ENCODE results near the gene SLC9A3.

Gene SLC9A3

DNA sequence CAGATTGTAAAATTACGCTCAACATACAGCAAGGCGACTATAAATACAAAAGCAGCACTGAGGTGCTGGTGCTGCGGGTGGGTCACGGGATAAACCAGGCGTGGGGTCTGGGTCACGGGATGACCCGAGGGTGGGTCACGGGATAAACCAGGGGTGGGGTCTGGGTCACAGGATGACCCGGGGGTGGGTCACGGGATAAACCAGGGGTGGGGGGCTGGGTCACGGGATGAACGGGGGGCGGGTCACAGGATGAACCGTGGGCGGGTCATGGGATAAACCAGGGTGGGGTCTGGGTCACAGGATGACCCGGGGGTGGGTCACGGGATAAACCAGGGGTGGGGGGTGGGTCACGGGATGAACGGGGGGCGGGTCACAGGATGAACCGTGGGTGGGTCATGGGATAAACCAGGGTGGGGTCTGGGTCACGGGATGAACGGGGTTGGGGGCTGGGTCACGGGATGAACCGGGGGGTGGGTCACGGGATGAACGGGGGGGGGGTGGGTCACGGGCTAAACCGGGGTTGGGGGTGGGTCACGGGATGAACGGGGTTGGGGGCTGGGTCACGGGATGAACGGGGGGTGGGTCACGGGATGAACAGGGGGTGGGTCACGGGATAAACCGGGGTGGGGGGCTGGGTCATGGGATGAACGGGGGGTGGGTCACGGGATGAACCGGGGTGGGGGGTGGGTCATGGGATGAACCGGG lies 30.2 kb upstream of the SLC9A3 start:
- no peak for DNase-seq (ENCODE audit: low read depth)

DNA sequence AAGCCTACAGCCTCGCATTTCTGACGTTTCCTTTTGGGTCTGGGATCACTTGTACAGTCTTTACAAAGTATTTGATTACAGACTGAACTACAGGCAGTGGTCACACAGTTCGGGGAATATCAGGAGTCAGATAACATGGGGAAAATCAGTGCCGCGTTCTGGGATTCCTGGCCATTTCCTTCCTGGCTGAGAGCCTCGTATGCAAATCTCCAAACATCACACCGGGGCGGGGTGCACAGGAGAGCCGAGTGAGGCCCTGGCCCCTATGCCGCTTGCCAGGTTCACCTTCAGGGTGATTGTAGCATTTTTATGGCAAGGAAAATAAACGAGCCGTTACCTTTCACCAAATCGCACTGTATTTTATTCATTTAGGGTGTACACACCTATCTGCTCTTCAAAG lies 29.6 kb upstream of the SLC9A3 start:
- DNase-seq (ENCODE audit: low read depth), result no peak

DNA sequence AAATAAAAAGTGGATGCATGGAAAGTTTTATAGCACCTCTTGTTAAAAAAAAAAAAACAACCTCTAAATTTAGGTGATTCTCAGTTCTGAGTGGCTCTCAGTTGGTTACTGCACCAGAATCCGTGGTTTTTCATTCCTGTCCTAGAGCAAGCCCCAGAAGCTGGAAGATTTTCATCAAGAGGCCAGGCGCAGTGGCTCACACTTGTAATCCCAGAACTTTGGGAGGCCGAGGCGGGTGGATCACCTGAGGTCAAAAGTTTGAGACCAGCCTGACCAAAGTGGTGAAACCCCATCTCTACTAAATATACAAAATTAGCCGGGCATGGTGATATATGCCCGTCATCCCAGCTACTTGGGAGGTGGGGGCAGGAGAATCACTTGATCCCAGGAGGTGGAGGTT lies 27.2 kb upstream of the SLC9A3 start:
- DNase-seq (ENCODE audit: low read depth), result no peak

DNA sequence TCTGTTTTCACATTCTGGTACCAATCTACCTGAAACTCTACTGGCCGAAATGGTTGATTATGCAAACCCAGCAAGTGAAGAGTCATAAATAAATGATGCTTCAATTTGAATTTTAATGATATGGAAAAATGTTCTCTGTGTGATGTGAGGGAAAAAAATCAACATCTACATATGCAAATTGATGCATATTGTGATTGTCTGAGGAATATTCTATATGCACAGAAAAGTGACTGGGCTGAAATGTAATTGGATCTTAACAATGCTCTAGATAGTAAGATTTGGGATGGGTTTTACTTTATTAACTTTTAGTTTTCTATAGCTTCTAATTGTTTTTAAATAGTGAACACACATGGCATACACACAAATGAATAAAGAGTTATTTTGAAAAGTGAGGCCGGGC lies 25.0 kb upstream of the SLC9A3 start:
- DNase-seq (ENCODE audit: low read depth), result no peak

DNA sequence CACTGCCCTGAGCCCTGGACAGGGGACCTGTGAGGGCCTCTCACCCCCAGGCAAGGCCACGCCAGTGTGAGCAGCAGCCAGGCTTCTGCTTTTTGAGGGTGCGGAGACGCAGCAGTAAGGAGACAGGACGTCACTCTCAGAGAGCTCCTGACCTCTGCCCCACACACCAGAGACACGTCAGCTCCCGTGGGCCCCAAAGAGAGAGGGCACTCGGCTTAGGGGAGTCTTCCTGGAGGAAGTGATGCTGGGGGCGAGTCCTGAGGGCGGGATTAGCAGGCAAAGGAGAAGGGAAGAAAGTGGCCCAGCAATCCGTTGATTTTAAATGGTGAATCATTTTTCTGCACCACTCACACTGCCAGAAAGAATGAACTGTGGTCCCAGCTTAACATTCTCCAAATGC lies 24.0 kb upstream of the SLC9A3 start:
- peak; percentile 8 for DNase-seq (ENCODE audit: low read depth)

DNA sequence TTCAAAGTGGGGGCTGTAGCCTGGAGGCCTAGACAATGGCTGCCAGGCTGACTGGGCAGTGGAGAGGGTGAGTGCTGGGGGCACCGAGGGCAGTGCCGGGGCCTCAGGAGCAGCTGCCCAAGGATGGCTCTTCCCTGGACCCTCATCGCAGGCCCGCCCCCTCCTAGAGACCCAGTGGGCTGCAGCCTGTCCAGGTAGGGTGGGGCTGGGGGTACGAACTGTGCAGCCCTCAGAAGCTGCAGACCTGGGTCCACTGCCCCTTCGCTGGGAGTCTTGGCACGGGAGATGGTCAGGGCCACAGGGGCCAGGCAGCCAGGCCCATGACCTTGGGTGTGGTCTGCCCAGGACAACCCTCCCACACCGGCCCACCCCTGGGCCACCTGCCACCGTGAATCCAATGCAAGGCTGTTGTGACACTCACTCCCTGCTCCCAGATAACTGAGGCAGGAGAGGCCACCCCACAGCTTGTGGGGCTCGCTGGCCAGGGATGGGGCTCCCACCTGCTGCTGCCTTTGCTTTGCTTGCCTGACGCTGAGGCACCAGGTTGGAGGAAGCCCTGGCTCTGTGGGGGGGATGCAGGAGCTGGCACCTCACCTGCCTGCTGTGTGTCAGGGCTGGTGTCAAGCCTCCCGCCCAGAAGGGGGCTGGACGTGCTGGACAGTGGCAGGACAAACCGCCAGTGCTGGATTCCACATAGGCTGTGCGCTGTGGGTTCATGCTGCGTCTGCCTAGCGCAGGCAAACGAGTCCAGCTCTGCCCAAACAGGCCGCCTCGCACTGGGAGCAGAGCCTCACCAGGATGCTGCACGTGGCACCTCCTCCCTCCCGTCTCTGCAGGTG lies 23.1 kb upstream of the SLC9A3 start:
- DNase-seq (ENCODE audit: low read depth), result no peak

DNA sequence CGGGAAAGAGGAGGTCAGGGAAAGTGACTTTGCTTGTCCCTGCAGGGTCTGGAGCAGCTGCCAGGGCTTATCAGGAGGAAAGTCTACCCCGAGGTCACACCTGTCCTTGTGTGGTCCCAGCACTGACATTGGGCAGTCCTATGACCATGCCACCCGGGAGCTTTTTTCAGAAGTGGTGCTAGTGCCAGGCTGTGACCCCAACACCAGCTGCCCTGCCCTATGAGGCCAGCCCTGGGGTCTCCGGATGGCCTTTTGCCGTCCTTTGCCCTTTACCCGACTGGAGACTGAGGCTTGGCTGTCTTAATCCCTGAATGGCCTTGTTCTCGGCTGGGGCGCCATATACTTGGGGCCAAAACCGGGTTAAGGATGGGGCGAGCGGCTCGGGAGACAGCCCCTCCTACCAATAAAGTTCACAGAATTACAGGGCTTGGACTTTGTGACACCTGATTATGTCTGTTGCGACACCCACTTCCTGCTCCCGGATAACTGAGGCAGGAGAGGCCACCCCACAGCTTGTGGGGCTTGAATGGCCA lies 22.2 kb upstream of the SLC9A3 start:
- no peak for DNase-seq (ENCODE audit: low read depth)

DNA sequence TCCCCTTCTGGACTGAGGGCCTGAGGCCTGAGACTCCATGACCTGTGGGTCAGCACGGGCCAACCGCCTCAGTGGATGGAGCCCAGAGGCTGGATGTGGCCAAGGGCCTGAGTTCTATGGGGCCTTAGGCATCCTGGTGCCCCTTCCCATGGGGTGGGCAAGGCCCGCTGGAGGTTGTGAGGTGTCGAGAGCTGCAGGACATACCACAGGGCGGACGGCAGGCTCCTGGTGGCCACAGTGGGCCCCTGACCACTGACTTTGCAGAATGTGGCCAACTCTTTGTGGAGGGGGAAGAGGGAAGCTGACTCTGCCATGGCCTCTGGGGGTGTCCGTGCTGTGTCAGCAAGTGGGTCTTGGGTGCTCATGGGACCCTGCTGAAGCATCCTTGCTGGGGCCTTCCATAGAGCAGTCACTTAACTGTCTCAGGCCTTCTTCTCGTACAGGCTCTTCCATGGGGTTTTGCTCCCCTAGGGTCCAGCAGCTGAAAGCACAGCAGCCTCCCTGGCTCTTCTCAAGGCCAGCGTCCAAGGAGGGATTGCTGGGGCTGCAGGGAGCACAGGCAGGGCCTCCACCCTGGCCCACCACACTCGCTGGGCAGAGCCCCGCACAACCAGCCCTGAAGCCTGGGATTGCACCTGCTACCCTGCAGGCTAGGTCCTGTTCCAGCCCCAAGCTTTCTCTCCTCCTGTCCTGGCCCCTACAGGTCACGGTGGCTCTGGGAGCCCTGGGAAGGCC lies 21.6 kb upstream of the SLC9A3 start:
- DNase-seq (ENCODE audit: low read depth), result no peak

DNA sequence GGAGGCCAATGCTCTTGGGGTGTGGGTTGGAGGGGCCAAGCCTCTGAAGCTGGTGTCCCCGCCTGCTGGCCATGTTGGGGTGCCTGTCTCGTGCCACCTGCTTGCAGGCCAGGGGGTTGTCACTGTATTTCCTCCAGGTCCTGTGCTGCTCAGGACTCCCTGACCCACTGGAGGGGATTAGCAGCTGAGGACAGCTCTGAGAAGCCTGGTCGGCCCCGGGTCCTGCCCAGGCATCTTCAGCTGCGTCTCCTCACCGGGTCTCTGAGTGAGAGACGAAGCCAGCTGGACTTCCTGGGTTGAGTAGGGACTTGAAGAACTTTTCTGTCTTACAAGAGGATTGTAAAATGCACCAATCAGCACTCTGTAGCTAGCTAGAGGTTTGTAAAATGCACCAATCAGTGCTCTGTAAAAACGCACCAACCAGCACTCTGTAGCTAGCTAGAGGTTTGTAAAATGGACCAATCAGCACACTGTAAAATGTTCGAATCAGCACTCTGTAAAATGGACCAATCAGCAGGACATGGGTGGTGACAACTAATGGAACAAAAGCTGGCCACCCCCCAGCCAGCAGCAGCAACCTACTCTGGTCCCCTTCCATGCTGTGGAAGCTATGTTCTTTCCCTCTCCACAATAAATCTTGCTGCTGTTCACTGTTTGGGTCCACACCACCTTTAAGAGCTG lies 20.6 kb upstream of the SLC9A3 start:
- no peak for DNase-seq (ENCODE audit: low read depth)

DNA sequence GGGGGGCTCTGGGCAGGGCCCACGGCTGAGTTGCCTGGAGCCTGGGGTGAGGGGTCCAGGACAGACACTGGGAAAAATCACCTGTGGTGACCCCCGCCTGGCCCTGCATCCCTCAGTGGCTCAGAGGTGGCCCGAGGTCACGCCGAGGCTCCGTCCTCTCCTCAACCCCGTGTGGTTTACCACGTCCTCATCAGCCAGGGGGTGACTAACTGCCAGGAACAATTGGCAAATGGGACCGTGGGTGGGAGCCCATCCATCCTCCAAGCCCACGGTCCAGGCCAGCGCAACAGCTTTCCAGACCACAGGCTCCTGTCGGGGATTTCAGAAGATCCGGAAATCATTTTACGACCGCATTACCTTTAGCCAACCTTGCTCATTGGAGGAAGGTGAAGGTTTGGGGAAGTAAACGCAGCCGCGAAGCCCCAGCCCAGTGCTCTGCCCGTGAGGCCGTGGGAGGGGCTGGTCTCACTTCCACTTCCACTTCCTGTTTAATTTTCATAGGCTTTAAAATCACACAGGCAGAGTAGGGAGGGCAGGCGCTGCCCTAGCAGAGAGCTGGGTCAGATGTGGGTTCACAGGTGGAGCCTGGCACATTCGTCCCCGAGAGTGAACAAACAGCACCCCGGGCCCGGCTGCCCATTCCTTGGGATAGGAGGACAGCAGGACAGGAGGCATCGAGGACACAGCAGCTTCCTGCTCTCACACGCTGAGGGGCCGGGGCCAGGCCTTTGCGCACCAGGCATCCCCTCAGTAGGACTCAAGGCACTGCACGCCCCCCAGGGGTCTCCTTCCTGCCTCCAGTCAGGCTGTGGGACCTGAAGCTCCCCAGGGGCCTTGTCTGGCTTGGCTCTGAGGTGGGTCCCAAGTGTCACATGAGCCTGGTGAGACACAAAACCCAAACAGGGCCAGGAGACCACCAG lies 19.8 kb upstream of the SLC9A3 start:
- no peak for DNase-seq (ENCODE audit: low read depth)

DNA sequence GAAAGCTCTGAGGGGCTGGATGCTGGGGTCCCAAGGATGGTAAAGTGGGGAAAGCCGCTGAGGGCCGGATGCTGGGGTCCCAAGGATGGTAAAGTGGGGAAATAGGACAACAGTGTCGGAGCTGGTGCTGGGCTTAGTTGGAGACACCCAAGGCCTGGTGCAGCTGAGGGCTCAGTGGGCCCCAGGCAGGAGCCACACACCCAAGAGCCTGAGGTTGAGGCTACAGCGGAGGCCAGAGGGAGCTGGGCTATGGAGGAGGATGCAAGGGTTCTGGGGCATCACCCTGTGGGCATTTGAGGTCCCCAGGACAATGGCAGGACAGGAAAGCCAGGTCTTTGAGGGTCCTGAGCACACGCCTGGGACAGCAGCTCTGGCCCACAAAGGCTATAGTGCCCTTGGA lies 19.1 kb upstream of the SLC9A3 start:
- DNase-seq (ENCODE audit: low read depth), result no peak

DNA sequence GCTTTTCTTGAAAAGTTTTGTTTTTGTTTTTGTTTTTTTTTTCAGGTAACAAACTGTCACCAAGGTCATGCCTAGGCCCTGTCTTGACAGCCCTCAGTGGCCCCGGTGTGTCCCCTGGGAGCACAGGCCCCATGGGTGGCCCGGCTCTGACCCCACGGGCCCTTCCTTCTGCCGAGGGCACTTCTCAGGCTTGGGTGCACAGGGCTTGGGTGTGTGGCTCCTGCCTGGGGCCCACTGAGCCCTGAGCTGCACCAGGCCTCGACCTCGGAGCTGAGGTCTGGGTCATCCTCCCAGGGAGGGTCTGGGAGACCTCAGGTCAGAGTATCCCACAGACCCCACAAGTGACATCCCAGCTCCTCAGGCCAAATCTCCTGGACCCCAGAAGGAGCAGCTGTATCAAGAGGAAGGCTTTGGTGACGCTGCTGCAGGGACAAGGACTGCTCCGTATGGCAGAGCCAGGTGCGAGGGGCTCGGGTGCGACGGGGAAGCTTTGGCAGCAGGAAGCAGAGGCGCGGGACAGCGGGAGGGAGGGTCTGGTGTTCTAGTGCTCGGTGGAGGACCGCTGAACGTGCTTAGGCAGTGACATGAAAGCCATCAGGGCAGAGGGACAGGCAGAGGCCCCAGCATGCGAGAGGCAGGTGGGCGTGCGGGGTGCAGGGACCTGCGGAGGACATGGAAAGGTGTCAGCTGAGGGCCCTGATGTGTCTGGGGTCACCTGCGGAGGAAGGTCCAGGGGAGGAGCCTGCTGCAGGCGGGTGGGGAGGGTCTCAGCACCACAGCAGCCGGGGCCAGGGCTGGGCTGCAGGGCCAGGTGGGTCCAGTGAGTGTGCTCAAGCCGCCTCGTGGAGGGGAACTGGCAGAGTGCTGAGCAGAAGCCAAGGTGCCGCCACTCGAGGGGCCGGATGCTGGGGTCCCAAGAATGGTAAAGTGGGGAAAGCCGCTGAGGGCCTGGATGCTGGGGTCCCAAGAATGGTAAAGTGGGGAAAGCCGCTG lies 18.4 kb upstream of the SLC9A3 start:
- no peak for DNase-seq (ENCODE audit: low read depth)

DNA sequence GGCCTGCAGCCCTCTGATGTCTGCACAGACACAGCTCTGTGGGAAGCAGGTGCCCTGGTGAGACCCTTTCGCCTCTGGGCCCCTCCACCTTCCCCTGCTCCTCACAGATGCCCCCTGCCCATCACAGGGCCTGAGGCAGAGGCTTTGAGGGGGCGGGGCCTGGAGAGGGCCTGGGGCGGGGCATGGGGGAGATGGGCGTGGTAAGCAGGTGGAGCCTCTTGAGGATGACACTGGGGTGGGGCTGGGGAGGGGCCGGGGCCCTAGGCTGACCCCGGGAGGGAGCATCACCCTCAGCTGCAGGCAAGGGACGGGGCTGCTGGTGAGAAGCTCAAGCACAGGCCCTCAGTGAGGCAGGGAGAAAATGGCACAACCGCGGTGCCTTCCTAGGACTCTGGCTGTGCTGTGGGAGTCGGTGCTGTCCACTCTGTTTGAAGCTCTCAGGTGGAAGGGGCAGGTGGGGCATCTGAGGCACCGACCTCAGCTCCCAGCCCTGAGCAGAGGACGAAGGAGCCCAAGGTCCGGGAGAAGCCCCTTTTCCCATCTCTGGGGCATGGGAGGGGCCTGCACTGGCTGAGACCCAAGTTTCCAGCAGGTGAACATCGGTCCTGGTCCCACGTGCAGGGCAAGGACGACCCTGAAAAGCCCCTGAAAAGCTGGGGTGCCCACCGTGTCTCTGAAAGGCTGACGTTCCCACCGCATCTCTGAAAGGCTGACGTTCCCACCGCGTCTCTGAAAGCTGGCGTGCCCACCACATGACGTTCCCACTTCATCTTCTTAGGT lies 17.5 kb upstream of the SLC9A3 start:
- DNase-seq (ENCODE audit: low read depth), result no peak

DNA sequence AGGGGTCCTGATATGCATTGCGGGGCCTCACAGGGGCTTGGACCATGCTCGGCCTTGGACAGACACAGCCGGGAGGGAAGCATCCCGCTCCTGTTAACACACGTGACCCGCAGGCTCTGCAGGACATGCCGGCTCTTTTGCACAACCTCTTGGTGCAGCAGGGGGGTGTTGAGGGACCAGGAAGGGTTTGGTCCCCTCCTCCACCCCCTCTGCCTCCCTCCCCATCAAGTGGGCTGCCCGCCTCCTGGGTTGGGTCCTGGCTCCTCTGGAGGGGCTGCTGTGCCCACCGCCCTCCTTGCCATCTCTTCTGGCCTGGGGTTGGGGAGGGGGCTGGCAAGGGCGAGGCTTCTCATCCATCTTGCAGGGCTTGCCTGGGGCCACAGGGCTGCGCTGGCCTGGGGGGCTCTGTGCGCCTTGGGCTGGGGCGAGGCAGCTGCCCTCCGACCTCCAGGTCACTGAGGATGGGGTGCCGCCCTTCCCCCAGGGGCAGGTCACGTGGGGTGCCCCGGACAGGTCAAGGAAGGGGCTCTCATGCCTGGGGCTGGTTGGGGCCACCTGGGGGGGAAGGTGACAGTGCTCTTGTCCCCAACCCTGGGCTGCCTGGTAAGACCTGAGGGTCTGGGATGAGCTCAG lies 16.8 kb upstream of the SLC9A3 start:
- DNase-seq (ENCODE audit: low read depth), result no peak

DNA sequence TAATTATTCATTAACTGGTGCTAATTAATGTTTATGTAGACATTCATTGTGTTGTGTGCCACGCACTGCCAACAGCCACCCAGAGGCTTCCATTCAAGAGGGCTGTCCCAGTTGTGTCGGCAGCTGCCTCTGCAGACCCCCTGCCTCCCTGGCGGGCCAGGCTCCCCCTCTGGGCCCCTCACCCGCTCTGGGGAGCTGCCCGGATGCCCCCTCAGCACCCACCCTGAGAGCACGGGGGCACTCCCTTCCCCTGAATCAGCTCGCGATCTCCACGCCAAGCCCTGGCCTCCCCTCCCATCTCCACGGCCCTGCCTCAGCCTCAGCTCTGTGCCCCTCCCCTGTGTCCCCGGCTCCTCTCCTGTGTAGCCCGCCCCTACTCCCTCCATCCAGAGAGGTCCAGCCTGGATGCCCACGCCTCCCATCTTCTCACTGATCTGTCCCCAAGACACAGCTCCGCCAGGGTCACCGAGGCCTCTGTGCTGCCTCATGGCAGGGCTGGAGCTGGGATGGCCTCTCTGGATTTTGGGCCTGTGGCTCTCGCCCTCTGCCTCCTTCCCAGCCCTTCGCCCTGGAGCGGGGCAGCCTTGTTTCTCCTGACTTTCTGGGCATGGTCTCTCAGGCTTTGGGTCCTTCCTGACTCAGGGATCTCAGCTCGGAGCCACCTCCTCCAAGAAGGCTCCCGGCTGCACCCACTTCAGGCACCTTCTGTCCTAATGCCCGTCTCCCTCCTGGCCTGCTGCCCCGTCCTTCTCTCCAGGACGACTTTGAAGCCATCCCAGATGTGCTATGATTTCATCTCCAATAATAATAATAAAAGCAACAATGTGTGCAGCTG lies 16.0 kb upstream of the SLC9A3 start:
- no peak for DNase-seq (ENCODE audit: low read depth)

DNA sequence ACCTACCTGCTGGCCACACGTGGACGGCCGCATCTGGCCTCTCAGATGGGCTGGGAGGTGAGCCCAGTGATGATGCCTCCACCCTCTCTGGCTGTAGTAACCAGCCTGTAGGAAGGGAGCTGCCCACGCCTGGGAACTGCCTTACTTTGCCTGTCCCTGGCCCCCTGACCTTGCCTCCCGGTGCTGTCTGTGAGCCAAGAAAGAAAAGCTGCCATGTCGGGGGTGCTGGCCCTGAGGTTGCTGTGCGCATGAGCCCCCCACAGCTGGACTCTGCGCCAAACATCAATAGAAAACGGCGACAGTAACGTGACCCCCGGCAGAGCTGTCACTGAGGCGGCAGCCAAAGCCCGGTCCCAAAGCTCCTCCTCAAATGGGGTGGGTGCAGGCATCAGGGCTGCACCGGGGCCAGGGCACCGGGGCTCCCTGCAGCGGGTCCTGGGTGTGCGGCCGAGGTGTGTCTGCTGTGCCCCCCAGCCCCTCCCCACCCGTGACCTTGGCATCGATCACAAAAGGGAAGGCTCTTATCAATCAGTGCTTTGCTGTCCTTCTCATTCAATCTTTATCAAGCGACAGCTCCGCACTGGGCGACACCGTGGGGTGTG lies 15.3 kb upstream of the SLC9A3 start:
- no peak for DNase-seq (ENCODE audit: low read depth)

DNA sequence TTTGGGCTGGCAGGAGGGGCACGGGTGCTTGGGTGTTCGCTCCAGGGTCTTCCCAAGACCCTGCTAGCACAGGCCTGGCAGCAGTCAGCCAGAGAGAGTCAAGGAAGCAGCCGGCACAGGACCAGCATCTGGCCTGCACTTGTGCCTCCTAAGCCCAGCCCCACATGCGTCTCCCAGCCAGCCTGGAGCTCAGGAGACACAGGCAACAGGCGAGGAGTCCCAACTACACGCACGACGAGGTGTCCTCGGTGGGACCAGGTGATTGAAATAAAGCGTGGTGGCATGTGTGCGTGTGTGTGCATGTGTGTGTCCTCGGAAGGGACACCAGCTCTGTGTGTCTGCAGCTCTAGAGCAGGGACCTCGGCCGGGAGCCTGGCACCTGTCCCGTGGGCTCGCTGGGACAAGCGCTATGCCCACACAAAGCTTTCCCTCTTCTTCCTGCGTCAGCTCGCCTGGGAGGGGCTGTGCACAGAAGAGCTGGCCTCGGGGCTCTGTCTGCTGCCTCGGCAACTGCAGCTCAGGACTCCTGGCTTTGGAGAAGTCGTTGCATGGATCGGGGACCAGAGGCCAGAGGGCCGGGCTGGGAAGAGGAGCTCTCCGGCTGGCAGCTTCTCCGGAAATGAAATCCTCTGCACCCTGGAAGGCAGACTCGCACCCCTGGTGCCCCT lies 14.7 kb upstream of the SLC9A3 start:
- DNase-seq (ENCODE audit: low read depth), result no peak

All from iris pigment epithelial cell (primary cell).